Heart left ventricle (tissue), 16 donors: ENCODE results near the gene PTPN1. TPM values are rescaled to one million over a fixed set of nuclear protein-coding genes. Genes with fewer than 3 reads are reported as not detected.
A peak's percentile ranks its signal among the peaks of the same experiment; 100 is the strongest.

Source experiments
- ATAC-seq, 4 donors: fragments of 200-7000 bp; cut with Tn5 transposase; one replicate each; pipeline ENCODE4 v1.9.1; 2020 to 2022; ENCODE audit warnings: moderate library complexity in 4 of 4, mild to moderate bottlenecking in 3 of 4, moderate number of reproducible peaks in 1 of 4
- DNase-seq, 5 donors: peaks; one replicate each; pipeline ENCODE4 v3.0.0-alpha.2; 2020
- H3K27ac ChIP-seq, 12 donors: fragments of 200-600 bp; sonication (generic) in 4 of 12; one replicate each; pipeline versions ENCODE4 v1.5.0 to v1.8.0; 2016 to 2022; ENCODE audit warnings: mild to moderate bottlenecking in 2 of 12
- H3K27me3 ChIP-seq, 9 donors: fragments of 200-600 bp; sonication (generic) in 2 of 9; one replicate each; pipeline versions ENCODE4 v1.5.1 to v1.8.0; 2016 to 2022; ENCODE audit warnings: mild to moderate bottlenecking in 3 of 9
- H3K36me3 ChIP-seq, 9 donors: fragments of 200-600 bp; sonication (generic) in 2 of 9; one replicate each; pipeline versions ENCODE4 v1.5.0 to v1.8.0; 2018 to 2022; ENCODE audit warnings: mild to moderate bottlenecking in 2 of 9
- H3K4me1 ChIP-seq, 12 donors: fragments of 200-600 bp; sonication (generic) in 4 of 12; one replicate each; pipeline versions ENCODE4 v1.5.0 to v1.8.0; 2016 to 2022; ENCODE audit warnings: mild to moderate bottlenecking in 3 of 12
- H3K4me3 ChIP-seq, 12 donors: fragments of 200-600 bp; sonication (generic) in 4 of 12; one replicate each; pipeline versions ENCODE4 v1.5.0 to v1.8.0; 2017 to 2022; ENCODE audit warnings: mild to moderate bottlenecking in 9 of 12, moderate library complexity in 4 of 12
- H3K9me3 ChIP-seq, 12 donors: fragments of 200-600 bp; sonication (generic) in 4 of 12; one replicate each; pipeline versions ENCODE4 v1.5.0 to v1.8.0; 2016 to 2022; ENCODE audit warnings: mild to moderate bottlenecking in 1 of 12
- CTCF ChIP-seq, 12 donors: fragments of 200-600 bp; sonication (generic) in 4 of 12; IDR thresholded peaks; one replicate each; pipeline versions ENCODE4 v1.5.0 to v1.8.0; 2018 to 2022; ENCODE audit warnings: antibody characterized with exemption in 12 of 12, mild to moderate bottlenecking in 5 of 12
- POLR2A ChIP-seq, 2 donors: fragments of 450-650 bp; IDR thresholded peaks; one replicate each; pipeline ENCODE4 v1.6.1; 2017; ENCODE audit warnings: antibody characterized with exemption in 2 of 2, mild to moderate bottlenecking in 2 of 2, moderate library complexity in 2 of 2
- WGBS, 4 donors: extraction: QIAGEN DNeasy Blood & Tissue Kit in 2 of 4; methylation state at CpG; one replicate each; pipeline versions ENCODE4 v1.1.5 to v1.1.7; 2013 to 2018; 5-methylcytosine and 5-hydroxymethylcytosine counted together
- intact Hi-C, 10 donors: fragments of 100-400 bp; cut with DNase I; formaldehyde crosslinking; loops; one replicate each; pipeline versions ENCODE4 v1.11.1 to v1.14.2; 2022
- polyA plus RNA-seq, 2 donors: library from polyadenylated mRNA; stranded (reverse); fragments of 200-250 nt; gene quantifications; one replicate each; pipeline ENCODE4 v1.2.3, GENCODE V29; 2013
- total RNA-seq, 9 donors: library from RNA; depleted of rRNA in 2 of 9; stranded (reverse); fragments of >200 nt in 2 of 9; fragmentation: NEBNext Ultra II Directional in 3 of 9; extraction: Animal tissue kit (Norgen Biotek cat#: 25700) in 3 of 9; gene quantifications; one replicate each; pipeline versions ENCODE4 v1.1.0 to v1.2.4, GENCODE V29; 2016 to 2023
- donor health status: ischemic (EF 13 %, LVEDD 7.1; RV severe dilation, severe dysfunction).
- donor health status: healthy with polysubstance abuse.
- donor health status: DM: no; HTN: yes; CAD: no.
- donor health status: DM: no; HTN: no; CAD: no.
- donor health status: ischemic (EF 25% LVEDD 6.9; RV normal size, moderate dysfunction).
- donor health status: ischemic (EF 25% LVEDD 5.7; RV mildly dilated, moderate dysfunction).
- donor health status: healthy.
- donor health status: DM: yes; HTN: yes; CAD: no.
- donor health status: ischemic (EF 35%, LVEDD 5.7; RV mildly dilated, moderate dysfunction).
- donor health status: nonischemic (EF 11% LVEDD 7.7; RV severe dilation, severe dysfunction).
- donor health status: DM: yes; HTN: yes; CAD: no.
- donor health status: PGD.
- donor health status: ischemic (EF 29% LVEDD 5.4; RV normal size, mild dysfunction).
- donor health status: nonischemic (EF 23%, LVEDD 6.1; RV moderate dilation, normal function).

Gene PTPN1
- total and polyA plus RNA-seq, 11 donors, result 18.5 to 93.8 (median 32.0) TPM

- intact Hi-C loops, result loop anchor here in 1 of 10 donors (10.0 kb wide), 1 partner anchor 157 kb away; no protein-coding TSS in a partner anchor
- H3K4me3 ChIP-seq, result no peak overlapping the region
- peak overlapping the region in 1 of 12 donors; percentile 20 for H3K27ac ChIP-seq
- no peaks in the 10 kb centered on the region for H3K27me3 ChIP-seq
- DNase-seq (peak; percentile 49 to 88 (median 73)), ATAC-seq (peak in 3 of 4 donors; percentile 42 to 50 (median 42))
- H3K9me3 ChIP-seq, result no peaks in the 10 kb centered on the region
- WGBS, 4 donors, result 67 to 74% (median 70%) methylated on average over 12 of the region's 12 CpGs
- peaks cover 0 to 75% (median 58%) of the 10 kb centered on the region in 9 donors for H3K36me3 ChIP-seq
- peak; percentile 71 to 96 (median 86) for TF ChIP-seq CTCF (IDR thresholded peaks at IDR 0.05)
- no peak for TF ChIP-seq POLR2A (IDR thresholded peaks at IDR 0.05)
- H3K4me1 ChIP-seq, result peaks cover 0 to 21% (median 14%) of the 10 kb centered on the region in 12 donors
Measured at GRCh38 chr20:50588034-50588736, 78.0 kb downstream of the PTPN1 start.

GRCh38 chr20:50589548-50590347 lies 79.6 kb downstream of the PTPN1 start:
- ATAC-seq (no peak), DNase-seq (no peak)
- Histone ChIP-seq H3K27ac (no peak overlapping the region), H3K27me3 (no peaks in the 10 kb centered on the region), H3K4me1 (peaks cover 0 to 27% (median 16%) of the 10 kb centered on the region in 12 donors), H3K36me3 (peaks cover 0 to 59% (median 43%) of the 10 kb centered on the region in 9 donors), H3K9me3 (no peaks in the 10 kb centered on the region), H3K4me3 (no peak overlapping the region)
- intact Hi-C loops, result loop anchor here in 1 of 10 donors (10.0 kb wide), 1 partner anchor 155 kb away; no protein-coding TSS in a partner anchor
- TF ChIP-seq POLR2A (IDR thresholded peaks at IDR 0.05) (no peak), CTCF (IDR thresholded peaks at IDR 0.05) (no peak)
- WGBS, 4 donors, result 89 to 93% (median 91%) methylated on average over 20 of the region's 20 CpGs

- no peak overlapping the region for H3K27ac ChIP-seq
- no peak for TF ChIP-seq CTCF (IDR thresholded peaks at IDR 0.05)
- TF ChIP-seq POLR2A (IDR thresholded peaks at IDR 0.05), result no peak
- H3K9me3 ChIP-seq, result no peaks in the 10 kb centered on the region
- intact Hi-C loops, result no loop called here
- no peak for DNase-seq
- ATAC-seq, result no peak
- no peak overlapping the region for H3K4me3 ChIP-seq
- H3K27me3 ChIP-seq, result no peaks in the 10 kb centered on the region
- peaks cover 0 to 30% (median 16%) of the 10 kb centered on the region in 12 donors for H3K4me1 ChIP-seq
- 92 to 97% (median 94%) methylated on average over 7 to 11 of the region's 11 CpGs for WGBS, 4 donors
- peaks cover 0 to 54% (median 38%) of the 10 kb centered on the region in 9 donors for H3K36me3 ChIP-seq
Measured at GRCh38 chr20:50590348-50590664, 80.1 kb downstream of the PTPN1 start.

GRCh38 chr20:50591233-50591852 lies 81.2 kb downstream of the PTPN1 start:
- Histone ChIP-seq H3K27ac (no peak overlapping the region), H3K27me3 (peaks cover 0 to under 1% (median 0%) of the 10 kb centered on the region in 9 donors), H3K4me1 (peaks cover 0 to 40% (median 17%) of the 10 kb centered on the region in 12 donors), H3K4me3 (no peak overlapping the region), H3K9me3 (no peaks in the 10 kb centered on the region), H3K36me3 (peaks cover 0 to 43% (median 28%) of the 10 kb centered on the region in 9 donors)
- DNase-seq (no peak), ATAC-seq (no peak)
- WGBS, 4 donors, result 77 to 82% (median 79%) methylated on average over 5 of the region's 5 CpGs
- intact Hi-C loops, result no loop called here
- TF ChIP-seq POLR2A (IDR thresholded peaks at IDR 0.05), result no peak
